Kidney epithelial cell (primary cell): ENCODE results near the gene SHISA9. TPM values are rescaled to one million over a fixed set of nuclear protein-coding genes. Genes with fewer than 3 reads are reported as not detected.

Experiments used
- DNase-seq: peaks from one replicate; pipeline ENCODE4 v3.0.0-alpha.2; 2010; ENCODE audit warnings: low read depth
- H3K27me3 ChIP-seq: 2 replicates; pipeline ENCODE4 v1.6.0; 2011; ENCODE audit warnings: low read length; ENCODE audit not compliant: control insufficient read depth, insufficient read depth
- H3K36me3 ChIP-seq: 2 replicates; pipeline ENCODE4 v1.5.1; 2011; ENCODE audit warnings: low read length; ENCODE audit not compliant: control insufficient read depth, insufficient read depth
- H3K4me3 ChIP-seq: 2 replicates; pipeline ENCODE4 v1.5.1; 2011; ENCODE audit warnings: low read depth, mild to moderate bottlenecking, control low read depth, low read length
- CTCF ChIP-seq: IDR thresholded peaks from 2 replicates; pipeline ENCODE4 v1.5.1; 2011; ENCODE audit warnings: mild to moderate bottlenecking, moderate library complexity, low read length, control low read depth, inconsistent platforms; ENCODE audit not compliant: insufficient read depth, poor library complexity, severe bottlenecking
- total RNA-seq: library from RNA; depleted of rRNA; stranded (reverse); fragments of >200 nt; gene quantifications from 2 replicates; pipeline ENCODE4 v1.2.3, GENCODE V29; 2015

The SHISA9 gene
- total RNA-seq, 1 donor from 2014 or later: 32.8 TPM

DNA sequence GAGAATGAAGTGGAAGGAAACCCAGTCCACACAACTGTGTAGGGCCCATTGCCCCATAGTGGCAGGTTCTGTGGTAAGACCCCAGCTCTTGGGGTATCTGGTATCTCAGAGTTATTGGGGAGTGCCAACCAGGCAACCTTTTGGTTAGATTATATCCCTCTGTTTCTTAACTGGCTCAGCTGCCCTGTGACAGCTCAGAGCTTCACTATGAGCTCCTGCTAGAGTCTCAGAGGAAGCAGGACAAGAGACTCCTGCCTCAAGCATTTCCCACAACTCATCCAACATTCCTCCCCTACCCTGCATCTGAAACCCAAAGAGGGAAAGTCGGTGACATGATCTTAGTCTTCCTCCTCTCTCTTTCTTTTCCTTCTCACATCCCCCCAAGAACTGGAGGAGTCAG, 292.3 kb downstream of the SHISA9 start:
- Histone ChIP-seq H3K27me3 (no peaks in the 10 kb centered on the region), H3K4me3 (no peak overlapping the region), H3K36me3 (no peaks in the 10 kb centered on the region)
- DNase-seq: no peak
- no peak for TF ChIP-seq CTCF

GRCh38 chr16:13194766-13195165, 293.4 kb downstream of the SHISA9 start:
- Histone ChIP-seq H3K36me3 (no peaks in the 10 kb centered on the region), H3K27me3 (no peaks in the 10 kb centered on the region), H3K4me3 (no peak overlapping the region)
- no peak for TF ChIP-seq CTCF
- no peak for DNase-seq

DNA sequence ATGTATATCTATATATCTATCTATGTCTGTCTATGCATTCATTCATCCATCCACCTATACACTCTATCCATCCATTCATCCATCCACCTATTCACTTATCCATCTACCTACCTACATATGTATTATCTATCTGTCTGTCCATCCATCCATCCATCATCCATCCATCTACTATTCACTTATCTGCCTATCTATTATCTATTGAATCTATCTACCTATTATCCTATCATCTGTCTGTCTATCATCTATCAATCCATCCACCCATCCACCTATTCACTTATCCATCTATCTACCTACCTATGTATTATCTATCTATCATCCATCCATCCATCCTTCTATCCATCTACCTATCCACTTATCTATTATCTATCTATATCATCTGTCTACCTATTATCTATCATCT, 302.3 kb downstream of the SHISA9 start:
- Histone ChIP-seq H3K27me3 (no peaks in the 10 kb centered on the region), H3K4me3 (no peak overlapping the region), H3K36me3 (no peaks in the 10 kb centered on the region)
- DNase-seq: no peak
- no peak for TF ChIP-seq CTCF

DNA sequence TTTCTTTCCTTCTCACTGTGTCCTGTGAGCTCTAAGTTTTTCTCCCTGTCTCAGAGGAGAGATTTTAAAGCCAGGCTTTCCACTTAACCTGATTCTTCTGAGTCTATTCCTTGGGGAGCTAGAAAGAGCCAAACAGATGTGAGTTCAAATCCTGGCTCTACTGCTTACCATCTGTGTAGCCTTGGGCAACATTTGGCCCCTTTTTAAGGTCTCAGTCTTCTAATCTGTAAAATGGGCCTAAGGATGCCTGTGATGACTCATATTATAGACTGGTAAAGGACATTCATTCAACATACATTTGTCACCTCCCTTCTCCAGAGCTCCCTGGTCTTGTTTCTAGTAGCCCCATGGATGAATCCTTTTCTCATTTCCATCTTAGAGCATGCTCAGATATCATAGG, 304.0 kb downstream of the SHISA9 start:
- Histone ChIP-seq H3K4me3 (no peak overlapping the region), H3K36me3 (no peaks in the 10 kb centered on the region), H3K27me3 (no peaks in the 10 kb centered on the region)
- DNase-seq: no peak
- no peak for TF ChIP-seq CTCF

DNA sequence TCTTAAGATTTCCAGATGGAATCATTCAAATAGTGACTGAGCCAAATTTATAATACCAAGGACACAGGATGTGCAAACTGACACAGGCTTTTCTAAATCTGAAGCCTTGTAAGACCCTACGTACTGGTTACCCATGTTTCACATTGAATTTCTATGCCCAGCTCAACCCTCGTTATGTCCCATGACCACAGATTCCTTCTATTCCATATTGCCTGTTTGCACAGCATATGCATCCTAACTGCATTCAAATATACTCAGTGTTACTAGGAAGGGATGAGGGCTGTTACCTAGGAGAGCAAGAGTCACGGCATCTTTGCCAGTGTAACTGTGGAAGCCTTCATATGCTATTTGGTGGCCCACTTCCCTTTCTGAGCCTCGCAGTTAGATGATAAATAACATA, 305.2 kb downstream of the SHISA9 start:
- Histone ChIP-seq H3K27me3 (no peaks in the 10 kb centered on the region), H3K36me3 (no peaks in the 10 kb centered on the region), H3K4me3 (no peak overlapping the region)
- DNase-seq: no peak
- TF ChIP-seq CTCF: no peak

DNA sequence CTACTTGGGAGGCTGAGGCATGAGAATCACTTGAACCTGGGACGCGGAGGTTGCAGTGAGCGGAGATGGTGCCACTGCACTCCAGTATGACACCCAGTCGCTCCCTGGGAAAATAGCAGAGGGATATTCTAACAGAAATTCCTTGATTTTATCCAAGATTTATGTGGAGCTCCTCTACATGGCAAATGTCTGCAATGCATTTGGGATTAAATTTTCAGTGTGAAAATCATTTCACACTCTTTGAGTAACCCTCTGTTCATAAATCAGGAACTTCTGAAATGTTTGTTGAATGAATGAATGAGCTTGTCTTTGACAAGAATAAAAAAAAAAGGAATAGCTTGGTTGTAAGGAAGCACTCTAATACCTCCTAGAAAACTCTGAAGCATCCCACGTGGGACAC, 305.8 kb downstream of the SHISA9 start:
- TF ChIP-seq CTCF: no peak
- DNase-seq: no peak
- Histone ChIP-seq H3K4me3 (no peak overlapping the region), H3K36me3 (no peaks in the 10 kb centered on the region), H3K27me3 (no peaks in the 10 kb centered on the region)
